B cell (primary cell): Measurements from ENCODE around the gene TMEM50B. TPM values are rescaled to one million over a fixed set of nuclear protein-coding genes. Genes with fewer than 3 reads are reported as not detected.
"Not testable (repeated sequence)": the region's sequence is repeated elsewhere in the genome, so short reads cannot be mapped to it uniquely, and the experiment has no call there.

Experiments
- ATAC-seq: fragments of 200-7000 bp; cut with Tn5 transposase; one replicate; pipeline ENCODE4 v1.10.0; 2021; ENCODE audit warnings: low read depth, mild to moderate bottlenecking, moderate number of reproducible peaks, moderate library complexity
- CTCF ChIA-PET: fragments of 350-600 bp; sonication (Branson Sonifier 250); formaldehyde crosslinking; loops from one replicate; lab custom pipeline; 2021; ENCODE audit warnings: antibody characterized with exemption, inconsistent platforms; lab: Charles Lee
- POLR2A ChIA-PET: fragments of 350-600 bp; sonication (Branson Sonifier 250); formaldehyde crosslinking; loops from one replicate; lab custom pipeline; 2021; ENCODE audit warnings: antibody characterized with exemption; lab: Charles Lee
- DNase-seq: peaks from one replicate; pipeline ENCODE4 v3.0.0; 2013
- H2AFZ ChIP-seq: 2 replicates; pipeline ENCODE4 v1.6.1; 2012; ENCODE audit warnings: mild to moderate bottlenecking, low read depth, low read length; ENCODE audit not compliant: insufficient read depth, poor library complexity, severe bottlenecking
- H3K27ac ChIP-seq, 2 donors: 1 replicate in 1 of 2; 2 replicates in 1 of 2; pipeline ENCODE4 v1.5.1; 2012 to 2013; ENCODE audit warnings: low read length in 2 of 2, mild to moderate bottlenecking in 2 of 2, moderate library complexity in 1 of 2
- H3K27me3 ChIP-seq, 4 experiments: fragments of 200-600 bp in 1 of 4; sonication (generic) in 1 of 4; replicated peaks in 1 of 4; 1 replicate in 2 of 4; 2 replicates in 2 of 4; pipeline versions ENCODE4 v1.6.1 to v1.7.0; 2013 to 2016; ENCODE audit warnings: low read length in 3 of 4, mild to moderate bottlenecking in 2 of 4, mixed read lengths in 1 of 4, moderate library complexity in 1 of 4; ENCODE audit not compliant: insufficient read depth in 4 of 4, control insufficient read depth in 3 of 4; ENCODE audit errors: control extremely low read depth in 1 of 4
- H3K36me3 ChIP-seq, 2 experiments: replicated peaks in 1 of 2; 1 replicate in 1 of 2; 2 replicates in 1 of 2; pipeline versions ENCODE4 v1.6.1 to v1.7.1; 2013; ENCODE audit warnings: low read length in 1 of 2; ENCODE audit not compliant: insufficient read depth in 2 of 2, control insufficient read depth in 1 of 2; ENCODE audit errors: control extremely low read depth in 1 of 2, extremely low read depth in 1 of 2
- H3K4me1 ChIP-seq, 2 donors: fragments of 200-600 bp in 1 of 2; sonication (generic) in 1 of 2; 1 replicate in 1 of 2; 2 replicates in 1 of 2; pipeline versions ENCODE4 v1.5.1 to v1.6.1; 2013 to 2017; ENCODE audit warnings: low read length in 2 of 2; ENCODE audit not compliant: control insufficient read depth in 2 of 2, insufficient read depth in 2 of 2
- H3K4me2 ChIP-seq: replicated peaks from 2 replicates; pipeline ENCODE3; 2012; ENCODE audit warnings: mild to moderate bottlenecking, low read depth, low read length; ENCODE audit not compliant: poor library complexity, severe bottlenecking
- H3K4me3 ChIP-seq, 5 experiments: fragments of 200-600 bp in 1 of 5; sonication (generic) in 1 of 5; 1 replicate in 3 of 5; 2 replicates in 2 of 5; pipeline versions ENCODE4 v1.5.1 to v1.7.0; 2011 to 2016; ENCODE audit warnings: low read length in 4 of 5, mild to moderate bottlenecking in 4 of 5, low read depth in 2 of 5, control low read depth in 1 of 5, moderate library complexity in 1 of 5; ENCODE audit not compliant: insufficient read depth in 1 of 5; ENCODE audit errors: control extremely low read depth in 1 of 5, extremely low read depth in 1 of 5
- H3K79me2 ChIP-seq: fragments of 200-600 bp; sonication (generic); one replicate; pipeline ENCODE4 v1.6.0; 2016; ENCODE audit warnings: low read length; ENCODE audit not compliant: control insufficient read depth, insufficient read depth
- H3K9ac ChIP-seq: fragments of 200-600 bp; sonication (generic); 2 replicates; pipeline ENCODE4 v1.6.1; 2017; ENCODE audit warnings: mild to moderate bottlenecking, low read length, moderate library complexity
- H3K9me3 ChIP-seq, 3 donors: one replicate each; pipeline versions ENCODE4 v1.6.1 to v1.7.1; 2013; ENCODE audit warnings: low read length in 2 of 3; ENCODE audit not compliant: control insufficient read depth in 2 of 3, insufficient read depth in 1 of 3; ENCODE audit errors: control extremely low read depth in 1 of 3
- H4K20me1 ChIP-seq: 2 replicates; pipeline ENCODE4 v1.6.0; 2012; ENCODE audit warnings: mild to moderate bottlenecking, low read length; ENCODE audit not compliant: insufficient read depth, control insufficient read depth, poor library complexity, severe bottlenecking
- H3K27ac Mint-ChIP-seq: one replicate; pipeline ENCODE4 v1.8.0; 2021; ENCODE audit warnings: mixed read lengths
- H3K27me3 Mint-ChIP-seq: one replicate; pipeline ENCODE4 v1.8.0; 2021; ENCODE audit warnings: mixed read lengths
- H3K4me1 Mint-ChIP-seq: one replicate; pipeline ENCODE4 v1.8.0; 2021; ENCODE audit warnings: mixed read lengths
- H3K4me3 Mint-ChIP-seq: one replicate; pipeline ENCODE4 v1.8.0; 2021; ENCODE audit warnings: mixed read lengths
- H3K9me3 Mint-ChIP-seq: one replicate; pipeline ENCODE4 v1.8.0; 2022; ENCODE audit warnings: mixed read lengths; ENCODE audit not compliant: insufficient read depth
- CTCF ChIP-seq: fragments of 200-600 bp; IDR thresholded peaks from one replicate; pipeline ENCODE4 v1.8.0; 2022; ENCODE audit warnings: antibody characterized with exemption, mild to moderate bottlenecking
- EZH2 ChIP-seq: IDR thresholded peaks from 2 replicates; pipeline ENCODE4 v1.6.1; 2012; ENCODE audit warnings: borderline replicate concordance, low read depth, mild to moderate bottlenecking, moderate library complexity, low read length; ENCODE audit not compliant: insufficient read depth, poor library complexity, severe bottlenecking
- WGBS: methylation state at CpG from one replicate; pipeline ENCODE4 v1.1.5; 2013; ENCODE audit warnings: missing lambda C conversion rate; ENCODE audit not compliant: insufficient coverage; 5-methylcytosine and 5-hydroxymethylcytosine counted together
- intact Hi-C: fragments of 100-400 bp; cut with micrococcal nuclease; formaldehyde crosslinking; loops from one replicate; pipeline ENCODE4 v1.10.0; 2022
- polyA plus RNA-seq: library from polyadenylated mRNA; depleted of rRNA; stranded (reverse); fragments of >200 nt; gene quantifications from 2 replicates; pipeline ENCODE4 v1.2.3, GENCODE V29; 2012
- total RNA-seq, 2 donors: library from RNA; stranded (reverse); fragments of 120-200 nt in 1 of 2; gene quantifications; 1 replicate in 1 of 2; 2 replicates in 1 of 2; pipeline versions ENCODE4 v1.2.3 to v1.2.4, GENCODE V29; 2013 to 2022

The TMEM50B gene
- total and polyA plus RNA-seq, 2 donors (not counting 1 experiment from before 2014, with no cell fraction given) = 52.6 to 79.5 TPM

GRCh38 chr21:33451634-33452071, 28.1 kb downstream of the TMEM50B start:
- H2AFZ ChIP-seq = no peak overlapping the region
- H3K4me3 ChIP-seq = no peak overlapping the region
- H3K4me1 Mint-ChIP-seq = no peaks in the 10 kb centered on the region
- no peaks in the 10 kb centered on the region for H3K4me1 ChIP-seq
- ATAC-seq = no peak
- H3K27me3 ChIP-seq = no peaks in the 10 kb centered on the region
- no peaks in the 10 kb centered on the region for H3K9me3 ChIP-seq
- ChIA-PET CTCF (interaction anchor here (0.9 to 2.3 kb wide), 2 partner anchors 12 to 254 kb away, joined by 3 to 10 read pairs; no protein-coding TSS in a partner anchor), POLR2A (no interaction called here)
- H3K79me2 ChIP-seq = no peaks in the 10 kb centered on the region
- no peak overlapping the region for H3K27ac ChIP-seq
- H4K20me1 ChIP-seq = no peaks in the 10 kb centered on the region
- TF ChIP-seq CTCF (no peak), EZH2 (no peak)
- H3K9me3 Mint-ChIP-seq = no peaks in the 10 kb centered on the region
- no peak overlapping the region for H3K27ac Mint-ChIP-seq
- no peak for DNase-seq
- no peak overlapping the region for H3K4me3 Mint-ChIP-seq
- intact Hi-C loops = no loop called here
- peaks cover 0 to 26% of the 10 kb centered on the region in 2 experiments for H3K36me3 ChIP-seq
- H3K27me3 Mint-ChIP-seq = no peaks in the 10 kb centered on the region
- no peak overlapping the region for H3K4me2 ChIP-seq
- 100% methylated on average over 1 of the region's 1 CpG for WGBS
- H3K9ac ChIP-seq = no peak overlapping the region

- peaks cover 0 to 18% of the 10 kb centered on the region in 2 experiments for H3K36me3 ChIP-seq
- H3K9me3 ChIP-seq = no peaks in the 10 kb centered on the region
- no peaks in the 10 kb centered on the region for H3K9me3 Mint-ChIP-seq
- H3K9ac ChIP-seq = no peak overlapping the region
- no peak overlapping the region for H3K4me3 ChIP-seq
- no peak overlapping the region for H3K27ac ChIP-seq
- no peak overlapping the region for H3K27ac Mint-ChIP-seq
- ATAC-seq (no peak), DNase-seq (no peak)
- no peak overlapping the region for H3K4me2 ChIP-seq
- no peak overlapping the region for H2AFZ ChIP-seq
- ChIA-PET CTCF (interaction anchor here (1.3 to 9.5 kb wide), 4 partner anchors 9 to 252 kb away, joined by 3 to 140 read pairs (median 6); no protein-coding TSS in a partner anchor), POLR2A (no interaction called here)
- WGBS = no CpG with 5 or more reads among the region's 4 CpGs
- H3K27me3 ChIP-seq = no peaks in the 10 kb centered on the region
- H3K4me1 ChIP-seq = peaks cover 6% of the 10 kb centered on the region in 2 donors
- H3K4me3 Mint-ChIP-seq = no peak overlapping the region
- no peaks in the 10 kb centered on the region for H3K27me3 Mint-ChIP-seq
- H3K79me2 ChIP-seq = no peaks in the 10 kb centered on the region
- intact Hi-C loops = loop anchor here (5.0 kb wide), 2 partner anchors 617 to 797 kb away; no protein-coding TSS in a partner anchor
- peaks cover 7% of the 10 kb centered on the region for H3K4me1 Mint-ChIP-seq
- H4K20me1 ChIP-seq = no peaks in the 10 kb centered on the region
- no peak for TF ChIP-seq EZH2
These were observed 30.2 kb downstream of the TMEM50B start for GRCh38 chr21:33449616-33450015.

- not testable (repeated sequence) for DNase-seq, H3K27ac Mint-ChIP-seq, H3K4me2 ChIP-seq, ATAC-seq, H3K27me3 Mint-ChIP-seq, H4K20me1 ChIP-seq, H3K9me3 Mint-ChIP-seq, H3K36me3 ChIP-seq, H3K9me3 ChIP-seq, H3K79me2 ChIP-seq, H3K4me3 ChIP-seq, H3K27me3 ChIP-seq, H2AFZ ChIP-seq, H3K27ac ChIP-seq, H3K4me3 Mint-ChIP-seq, H3K9ac ChIP-seq
- ChIA-PET CTCF (interaction anchor here (0.7 to 10.0 kb wide), 11 partner anchors 12 to 525 kb away, joined by 3 to 265 read pairs (median 20); partner anchors contain the start of gene IFNGR2), POLR2A (interaction anchor here (0.6 kb wide), 1 partner anchor 66 kb away, joined by 3 read pairs; no protein-coding TSS in a partner anchor)
- H3K4me1 ChIP-seq = peaks cover 34 to 35% of the 10 kb centered on the region in 2 donors
- intact Hi-C loops = loop anchor here (5.0 kb wide), 2 partner anchors 614 to 794 kb away; no protein-coding TSS in a partner anchor
- peaks cover 36% of the 10 kb centered on the region for H3K4me1 Mint-ChIP-seq
- WGBS = 100% methylated on average over 5 of the region's 6 CpGs
These were observed 33.2 kb downstream of the TMEM50B start for GRCh38 chr21:33446620-33447019.
